RPMI8226 (cell line): ENCODE results near the gene ABI2.
A peak's percentile ranks its signal among the peaks of the same experiment; 100 is the strongest.
"Not testable (repeated sequence)": the region's sequence is repeated elsewhere in the genome, so short reads cannot be mapped to it uniquely, and the experiment has no call there.

ENCODE experiments used
- DNase-seq: peaks from one replicate; pipeline ENCODE4 v3.0.0-alpha.2; 2015

ABI2 gene

DNA sequence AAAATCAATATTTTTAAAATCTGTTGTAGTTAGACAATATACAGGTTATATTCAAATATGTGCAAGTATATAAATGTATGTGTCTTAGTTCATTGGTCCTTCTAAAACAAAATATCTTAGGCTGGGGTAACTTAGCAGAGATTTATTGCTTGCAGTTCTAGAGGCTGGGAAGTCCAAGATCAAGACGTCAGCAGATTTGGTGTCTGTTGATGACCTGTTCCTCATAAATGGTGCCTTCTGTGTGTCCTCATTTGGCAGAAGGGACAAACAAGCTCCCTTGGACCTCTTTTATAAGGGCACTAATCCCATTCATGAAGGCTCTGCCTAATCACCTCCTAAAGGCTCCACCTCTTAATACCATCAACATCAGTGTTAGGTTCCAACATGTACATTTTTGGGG lies 31.3 kb downstream of the ABI2 start:
- DNase-seq: no peak

DNA sequence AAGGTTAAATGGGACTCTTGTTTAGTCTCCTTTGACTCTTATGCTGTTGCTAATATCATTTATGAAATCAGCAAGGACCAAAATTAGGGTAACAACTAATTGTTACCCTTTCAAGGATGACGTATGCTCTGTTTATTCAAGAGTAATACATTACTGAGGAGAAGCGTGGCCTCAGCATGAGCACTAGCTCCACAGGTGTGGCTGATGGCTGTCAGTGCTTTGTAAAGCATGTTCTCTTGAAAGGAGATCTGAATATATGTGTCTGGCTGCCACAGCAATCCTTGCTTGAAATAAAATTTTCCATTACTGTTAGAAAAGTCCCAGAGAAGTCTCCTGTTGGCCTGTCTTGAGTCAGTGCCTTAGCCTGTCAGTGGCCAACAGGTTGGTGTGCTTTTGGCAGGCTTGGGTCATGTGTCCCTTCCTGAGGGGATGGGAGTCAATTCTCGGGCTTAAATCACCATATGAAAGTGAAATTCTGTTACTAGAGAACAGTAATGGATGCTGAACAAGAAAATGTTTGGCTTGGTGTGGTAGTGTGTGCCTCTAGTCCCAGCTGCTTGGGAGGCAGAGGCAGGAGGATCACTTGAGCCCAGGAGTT lies 32.7 kb downstream of the ABI2 start:
- DNase-seq: no peak

- DNase-seq: no peak
These were observed 33.3 kb downstream of the ABI2 start for GRCh38 chr2:203361495-203361894.

DNA sequence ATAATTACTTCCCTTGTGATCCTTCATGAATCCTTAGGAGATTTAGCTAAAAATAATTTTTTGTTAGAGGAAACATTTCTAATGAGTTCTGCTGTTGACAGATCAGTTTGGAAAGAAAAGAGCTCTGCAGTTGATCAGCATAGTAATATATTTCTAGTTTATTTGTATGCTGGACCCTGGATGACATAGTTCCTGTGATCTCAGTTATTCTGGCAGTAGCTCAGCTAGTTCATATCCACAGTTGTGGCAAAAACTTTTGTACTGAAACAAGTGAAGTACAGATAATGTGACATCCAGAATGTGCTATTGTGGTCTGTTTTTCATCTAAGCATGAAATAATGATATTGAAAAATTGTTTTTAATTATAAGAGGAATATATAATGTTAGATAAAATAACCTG lies 33.7 kb downstream of the ABI2 start:
- no peak for DNase-seq

DNA sequence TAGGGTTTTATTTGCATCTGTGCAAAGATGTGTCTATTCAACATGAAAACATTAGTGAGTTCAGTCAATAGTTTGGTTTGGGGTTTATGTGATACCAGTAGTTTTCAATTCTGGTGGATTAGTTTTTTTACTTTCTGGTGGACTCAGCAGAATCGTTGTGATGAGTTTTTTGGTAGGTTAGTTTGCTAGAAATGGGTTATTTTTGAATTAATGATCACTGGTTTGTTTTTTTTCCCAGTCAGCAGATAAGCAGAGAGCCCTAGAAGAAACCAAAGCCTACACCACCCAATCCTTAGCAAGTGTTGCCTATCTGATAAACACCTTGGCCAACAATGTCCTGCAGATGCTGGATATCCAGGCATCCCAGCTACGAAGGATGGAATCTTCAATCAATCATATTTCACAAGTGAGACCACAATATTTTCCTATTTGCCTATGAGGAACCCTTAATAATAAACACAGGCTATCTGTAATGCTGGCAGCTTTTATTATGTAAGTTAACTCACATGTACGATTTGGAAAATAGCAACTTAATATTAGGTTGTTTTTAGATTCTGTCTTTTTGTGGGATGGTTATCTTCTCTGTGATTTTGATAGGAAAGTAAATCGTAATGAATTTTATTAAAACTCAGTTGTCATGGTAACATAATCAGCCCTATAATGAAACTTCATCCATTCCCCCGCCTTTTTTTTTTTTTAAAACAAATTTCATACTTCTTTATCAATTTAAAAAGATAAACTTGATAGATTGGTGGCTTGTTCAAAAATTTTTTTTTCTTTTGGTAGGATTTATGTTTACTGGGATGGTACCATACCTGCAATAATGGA lies 38.7 kb downstream of the ABI2 start:
- no peak for DNase-seq

- DNase-seq: not testable (repeated sequence)
These were observed 44.5 kb downstream of the ABI2 start for GRCh38 chr2:203372706-203373105.

DNA sequence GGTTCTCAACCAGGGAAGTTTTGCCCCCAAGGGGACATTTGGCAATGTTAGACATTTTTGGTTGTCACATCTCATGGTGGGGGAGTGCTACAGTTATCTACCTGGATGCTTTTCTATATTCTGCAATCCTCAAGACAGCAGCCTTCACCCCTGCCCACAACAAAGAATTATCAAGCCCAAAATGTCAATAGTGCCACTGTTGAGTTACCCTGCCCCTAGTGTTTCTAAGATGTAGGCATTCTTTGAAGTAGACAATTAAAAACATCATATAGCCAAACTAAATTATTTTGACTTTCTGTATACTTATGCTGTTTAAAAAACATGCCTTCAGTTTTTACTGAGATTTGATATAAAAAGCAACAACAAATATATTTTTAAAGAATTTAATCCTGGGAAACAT lies 48.0 kb downstream of the ABI2 start:
- DNase-seq: no peak

DNA sequence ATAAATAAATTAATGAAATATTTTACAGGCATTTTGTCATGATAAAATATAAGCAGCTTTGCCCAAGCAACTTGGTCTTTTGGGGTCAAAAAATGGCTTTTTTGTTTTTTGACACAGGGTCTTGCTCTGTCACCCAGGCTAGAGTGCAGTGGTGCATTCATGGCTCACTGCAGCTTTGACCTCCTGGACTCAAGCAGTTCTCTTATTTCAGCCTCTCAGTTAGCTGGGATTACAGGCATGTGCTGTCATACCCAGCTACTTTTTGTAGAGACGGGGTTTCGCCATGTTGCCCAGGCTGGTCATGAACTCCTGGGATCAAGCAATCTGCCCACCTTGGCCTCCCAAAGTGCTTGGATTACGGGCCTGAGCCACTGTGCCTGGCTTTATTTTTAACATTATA lies 51.0 kb downstream of the ABI2 start:
- DNase-seq: no peak

DNA sequence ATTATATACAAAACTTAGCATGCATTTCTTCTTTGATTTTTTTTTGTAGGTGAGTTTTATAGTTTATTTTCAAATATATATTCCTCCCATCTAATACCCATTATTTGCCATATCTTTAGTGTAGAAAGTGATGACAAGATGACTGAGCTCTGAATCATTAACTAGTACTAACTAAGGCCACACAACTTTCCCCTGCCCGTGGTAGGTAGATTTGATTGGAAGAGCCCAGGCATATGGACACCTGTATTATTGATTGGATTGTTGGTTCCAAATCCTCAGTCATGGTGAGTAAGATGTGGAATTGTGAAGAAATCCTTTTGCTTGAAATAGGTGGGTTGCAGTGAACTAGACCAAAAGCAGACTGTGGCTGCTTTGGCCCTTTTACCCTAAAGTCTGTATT lies 54.8 kb downstream of the ABI2 start:
- no peak for DNase-seq

DNA sequence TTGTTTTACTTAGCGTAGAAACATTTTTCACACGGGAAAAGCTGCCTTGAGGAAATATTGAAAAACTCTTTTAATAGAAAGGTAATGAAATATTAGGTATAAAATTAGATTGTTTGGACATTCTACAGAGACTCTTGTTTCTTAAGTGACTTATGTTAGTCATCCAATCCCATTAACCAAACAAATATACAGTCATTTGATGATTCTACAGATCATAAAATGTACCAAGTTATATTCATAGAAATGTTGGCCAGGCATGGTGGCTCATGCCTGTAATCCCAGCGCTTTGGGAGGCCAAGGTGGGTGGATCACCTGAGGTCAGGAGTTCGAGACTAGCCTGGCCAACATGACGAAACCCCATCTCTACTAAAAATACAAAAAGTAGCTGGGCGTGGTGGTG lies 60.0 kb downstream of the ABI2 start:
- not testable (repeated sequence) for DNase-seq

- DNase-seq: no peak
These were observed 66.5 kb downstream of the ABI2 start for GRCh38 chr2:203394519-203395227.

- DNase-seq: no peak
These were observed 67.7 kb downstream of the ABI2 start for GRCh38 chr2:203395858-203396257.

DNA sequence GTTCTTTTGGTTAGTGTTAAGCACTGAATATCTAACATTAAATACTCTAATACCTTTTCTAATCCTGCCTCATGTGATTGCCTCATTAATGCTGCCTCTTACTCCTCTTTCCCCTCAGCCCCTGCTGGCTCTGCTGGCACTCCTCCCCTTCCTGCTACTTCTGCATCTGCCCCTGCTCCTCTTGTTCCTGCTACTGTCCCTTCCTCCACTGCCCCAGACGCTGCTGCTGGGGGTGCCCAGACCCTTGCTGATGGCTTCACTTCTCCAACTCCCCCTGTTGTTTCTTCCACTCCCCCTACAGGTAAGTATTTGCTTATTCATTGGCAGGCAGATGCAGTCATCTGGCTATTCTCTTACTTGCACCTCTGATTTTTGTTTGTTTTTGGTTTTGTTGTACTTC lies 68.5 kb downstream of the ABI2 start:
- DNase-seq: no peak

DNA sequence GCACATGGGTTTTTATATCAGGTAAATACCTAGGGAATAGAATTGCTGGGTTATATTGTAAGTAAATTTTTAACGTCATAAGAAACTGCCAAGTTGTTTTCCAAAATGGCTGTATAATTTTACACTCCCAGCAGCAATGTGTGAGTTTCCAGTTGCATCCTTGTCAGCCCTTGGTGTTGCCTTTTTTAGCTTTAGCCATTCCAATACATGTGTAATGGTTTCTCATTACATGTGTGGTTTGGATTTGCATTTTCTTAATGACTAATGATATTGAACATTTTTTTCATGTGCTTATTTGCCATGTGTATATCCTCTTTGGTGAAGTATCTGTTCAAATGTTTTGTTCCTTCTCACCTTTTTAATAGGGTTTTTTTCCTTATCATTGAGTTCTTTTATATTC lies 70.8 kb downstream of the ABI2 start:
- no peak for DNase-seq

GRCh38 chr2:203400805-203401585 lies 72.8 kb downstream of the ABI2 start:
- DNase-seq: no peak

DNA sequence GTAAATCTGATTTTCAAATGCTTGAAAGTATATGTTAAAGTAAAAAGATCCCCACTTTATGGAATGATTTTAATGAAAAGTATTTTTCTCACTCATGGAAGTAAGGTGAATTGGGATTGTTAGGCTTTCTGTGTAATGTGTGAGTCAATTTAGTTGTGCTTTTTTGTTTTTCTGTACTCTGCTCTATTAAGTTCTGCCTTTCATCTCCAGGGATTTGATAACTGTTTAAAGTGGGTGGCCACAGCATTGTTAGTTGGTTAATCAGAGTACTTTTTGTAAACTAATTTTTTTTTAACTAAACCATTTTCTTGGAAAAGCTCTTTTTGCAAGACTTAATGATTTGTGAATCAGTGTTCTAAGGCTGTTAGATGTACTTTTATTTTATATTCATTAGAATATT lies 76.8 kb downstream of the ABI2 start:
- no peak for DNase-seq

DNA sequence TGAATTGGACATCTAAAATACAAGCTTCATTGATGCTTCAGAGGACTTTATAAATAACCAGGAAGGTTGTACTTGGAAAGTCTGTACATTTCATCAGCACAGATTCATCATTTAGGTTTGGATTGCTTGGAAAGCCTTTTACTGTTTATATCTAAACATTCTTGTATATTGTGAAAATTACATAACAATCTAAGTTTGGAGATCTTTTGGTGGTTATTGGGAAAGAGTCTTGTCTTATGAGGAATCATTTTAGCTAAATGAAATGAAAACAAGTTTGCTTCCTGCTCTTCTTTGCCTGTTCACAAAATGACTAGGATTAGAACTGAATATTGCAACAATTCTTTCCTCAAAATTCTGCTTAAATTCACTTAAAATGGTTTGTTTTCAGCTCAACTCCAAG lies 79.3 kb downstream of the ABI2 start:
- no peak for DNase-seq

GRCh38 chr2:203412546-203413331 lies 84.5 kb downstream of the ABI2 start:
- peak; percentile 71 for DNase-seq

DNA sequence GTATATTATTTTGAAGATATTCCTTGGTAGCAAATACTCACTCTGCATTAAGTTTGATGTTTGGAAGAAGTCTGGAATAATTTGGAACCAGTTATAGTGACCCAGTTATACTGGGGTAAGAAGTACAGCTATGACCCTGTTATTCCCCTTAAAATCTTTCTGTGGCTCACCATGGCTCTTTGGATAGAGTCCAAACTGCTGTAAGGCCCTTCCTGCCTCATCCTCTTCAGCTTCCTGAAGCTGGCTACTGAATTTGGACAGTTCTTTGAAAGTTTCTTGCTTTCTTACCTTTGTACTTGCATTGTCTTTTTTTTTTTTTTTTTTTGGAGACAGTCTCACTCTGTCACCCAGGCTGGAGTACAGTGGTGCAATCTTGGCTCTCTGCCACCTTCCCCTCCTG lies 85.6 kb downstream of the ABI2 start:
- peak; percentile 32 for DNase-seq

- no peak for DNase-seq
These were observed 90.1 kb downstream of the ABI2 start for GRCh38 chr2:203418271-203418670.

DNA sequence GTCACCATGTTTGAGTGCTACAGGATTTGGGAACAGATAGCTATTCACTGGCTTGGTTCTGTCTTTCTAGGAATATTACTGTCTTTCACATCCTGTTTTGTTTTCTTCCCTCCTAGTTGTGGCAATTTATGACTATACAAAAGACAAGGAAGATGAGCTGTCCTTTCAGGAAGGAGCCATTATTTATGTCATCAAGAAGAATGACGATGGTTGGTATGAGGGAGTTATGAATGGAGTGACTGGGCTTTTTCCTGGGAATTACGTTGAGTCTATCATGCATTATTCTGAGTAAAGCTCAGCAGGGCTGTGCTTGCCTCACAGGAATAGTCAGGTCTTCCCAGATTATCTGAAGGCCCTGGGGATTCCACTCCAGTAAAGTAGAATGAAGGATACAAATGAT lies 98.9 kb downstream of the ABI2 start:
- DNase-seq: no peak

DNA sequence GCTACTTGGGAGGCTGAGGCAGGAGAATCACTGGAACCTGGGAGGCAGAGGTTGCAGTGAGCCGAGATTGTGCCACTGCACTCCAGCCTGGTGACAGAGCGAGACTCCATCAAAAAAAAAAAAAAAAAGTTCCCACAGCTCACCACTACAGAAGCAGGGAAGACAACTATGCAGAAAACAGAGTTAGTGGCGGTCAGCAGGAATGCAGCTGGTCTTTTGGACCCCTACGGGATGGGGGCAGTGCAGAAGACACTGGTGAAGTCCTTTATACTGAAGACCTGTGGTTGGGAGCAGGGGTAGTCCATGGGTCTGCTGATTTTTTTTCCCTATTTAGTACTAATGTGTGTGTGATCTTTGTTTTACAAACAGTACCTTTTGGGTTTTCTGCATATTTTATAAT lies 101.4 kb downstream of the ABI2 start:
- not testable (repeated sequence) for DNase-seq
